ENCODE measurements around the gene TBL1XR1.
A peak's percentile ranks its signal among the peaks of the same experiment; 100 is the strongest.

TBL1XR1 gene

GRCh38 chr3:177080122-177080521 lies 117.2 kb downstream of the TBL1XR1 start:
- Histone ChIP-seq H3K9me3 (no peaks in the 10 kb centered on the region), H3K27me3 (no peaks in the 10 kb centered on the region), H3K4me1 (no peaks in the 10 kb centered on the region), H3K36me3 (peaks cover 9% of the 10 kb centered on the region; the same call in 1 of the 2 replicates), H3K4me3 (ENCODE audit: low read depth, low read length) (no peak overlapping the region)
- TF ChIP-seq CTCF (IDR thresholded peaks at IDR 0.05; ENCODE audit: low read depth, low read length) = no peak
- DNase-seq = no peak

GRCh38 chr3:177079684-177080083 lies 117.6 kb downstream of the TBL1XR1 start:
- DNase-seq = no peak
- Histone ChIP-seq H3K4me3 (ENCODE audit: low read depth, low read length) (no peak overlapping the region), H3K36me3 (peaks cover 10% of the 10 kb centered on the region; the same call in 1 of the 2 replicates), H3K27me3 (no peaks in the 10 kb centered on the region), H3K4me1 (no peaks in the 10 kb centered on the region), H3K9me3 (no peaks in the 10 kb centered on the region)
- TF ChIP-seq CTCF (IDR thresholded peaks at IDR 0.05; ENCODE audit: low read depth, low read length) = no peak

- no peaks in the 10 kb centered on the region for H3K27me3 ChIP-seq
- H3K9me3 ChIP-seq = no peaks in the 10 kb centered on the region
- peaks cover 8% of the 10 kb centered on the region for H3K36me3 ChIP-seq
- H3K4me3 ChIP-seq (ENCODE audit: low read depth, low read length) = no peak overlapping the region
- H3K4me1 ChIP-seq = no peaks in the 10 kb centered on the region
- DNase-seq = peak; percentile 36
- no peak for TF ChIP-seq CTCF (IDR thresholded peaks at IDR 0.05; ENCODE audit: low read depth, low read length)
Observed at GRCh38 chr3:177071496-177072156, 125.7 kb downstream of the TBL1XR1 start.

GRCh38 chr3:177069514-177070329 lies 127.6 kb downstream of the TBL1XR1 start:
- H3K4me3 ChIP-seq (ENCODE audit: low read depth, low read length) = no peak overlapping the region
- TF ChIP-seq CTCF (IDR thresholded peaks at IDR 0.05; ENCODE audit: low read depth, low read length) = no peak
- H3K36me3 ChIP-seq = peaks cover 4% of the 10 kb centered on the region
- no peak for DNase-seq
- no peaks in the 10 kb centered on the region for H3K9me3 ChIP-seq
- no peaks in the 10 kb centered on the region for H3K4me1 ChIP-seq
- H3K27me3 ChIP-seq = no peaks in the 10 kb centered on the region

- Histone ChIP-seq H3K27me3 (no peaks in the 10 kb centered on the region), H3K4me3 (ENCODE audit: low read depth, low read length) (no peak overlapping the region), H3K36me3 (no peaks in the 10 kb centered on the region; the same call in none of the 2 replicates), H3K4me1 (no peaks in the 10 kb centered on the region), H3K9me3 (no peaks in the 10 kb centered on the region)
- DNase-seq = no peak
- TF ChIP-seq CTCF (IDR thresholded peaks at IDR 0.05; ENCODE audit: low read depth, low read length) = no peak
Observed at GRCh38 chr3:177068967-177069366, 128.3 kb downstream of the TBL1XR1 start.

- Histone ChIP-seq H3K36me3 (no peaks in the 10 kb centered on the region; the same call in none of the 2 replicates), H3K4me3 (ENCODE audit: low read depth, low read length) (no peak overlapping the region), H3K9me3 (no peaks in the 10 kb centered on the region), H3K27me3 (no peaks in the 10 kb centered on the region), H3K4me1 (no peaks in the 10 kb centered on the region)
- DNase-seq = no peak
- TF ChIP-seq CTCF (IDR thresholded peaks at IDR 0.05; ENCODE audit: low read depth, low read length) = no peak
Observed at GRCh38 chr3:177066068-177066467, 131.2 kb downstream of the TBL1XR1 start.

All from BE2C (cell line).